ENCODE measurements around the gene FRK.

The FRK gene

GRCh38 chr6:115976321-115976870 is 84.3 kb downstream of the FRK start:
- CTCF ChIA-PET: interaction anchor here (0.6 kb wide), 1 partner anchor 18 kb away, joined by 5 read pairs; no protein-coding TSS in a partner anchor
- TF ChIP-seq, protein P1, sequence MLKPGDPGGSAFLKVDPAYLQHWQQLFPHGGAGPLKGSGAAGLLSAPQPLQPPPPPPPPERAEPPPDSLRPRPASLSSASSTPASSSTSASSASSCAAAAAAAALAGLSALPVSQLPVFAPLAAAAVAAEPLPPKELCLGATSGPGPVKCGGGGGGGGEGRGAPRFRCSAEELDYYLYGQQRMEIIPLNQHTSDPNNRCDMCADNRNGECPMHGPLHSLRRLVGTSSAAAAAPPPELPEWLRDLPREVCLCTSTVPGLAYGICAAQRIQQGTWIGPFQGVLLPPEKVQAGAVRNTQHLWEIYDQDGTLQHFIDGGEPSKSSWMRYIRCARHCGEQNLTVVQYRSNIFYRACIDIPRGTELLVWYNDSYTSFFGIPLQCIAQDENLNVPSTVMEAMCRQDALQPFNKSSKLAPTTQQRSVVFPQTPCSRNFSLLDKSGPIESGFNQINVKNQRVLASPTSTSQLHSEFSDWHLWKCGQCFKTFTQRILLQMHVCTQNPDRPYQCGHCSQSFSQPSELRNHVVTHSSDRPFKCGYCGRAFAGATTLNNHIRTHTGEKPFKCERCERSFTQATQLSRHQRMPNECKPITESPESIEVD (tag by site-specific recombination; IDR thresholded peaks at IDR 0.05): no peak
- TF ChIP-seq ZBTB17 (tag by site-specific recombination; IDR thresholded peaks at IDR 0.05): no peak
- no peak overlapping the region for H3K4me3 ChIP-seq (ENCODE audit: low read depth, low read length)
- H3K36me3 ChIP-seq (ENCODE audit: control insufficient read depth in 2 of 2, insufficient read depth in 1 of 2, low read length in 2 of 2): no peaks in the 10 kb centered on the region
- no peaks in the 10 kb centered on the region for H3K9me3 ChIP-seq (ENCODE audit: control insufficient read depth, insufficient read depth, low read depth, low read length)
- H3K27ac ChIP-seq (ENCODE audit: extremely low read depth, low read depth, low read length): no peak overlapping the region
- H3K4me1 ChIP-seq (ENCODE audit: control insufficient read depth, insufficient read depth, low read length): no peaks in the 10 kb centered on the region
- POLR2A ChIA-PET: no interaction called here

GRCh38 chr6:115972679-115973078 is 88.0 kb downstream of the FRK start:
- ChIA-PET CTCF (no interaction called here), POLR2A (no interaction called here)
- Histone ChIP-seq H3K9me3 (ENCODE audit: control insufficient read depth, insufficient read depth, low read depth, low read length) (no peaks in the 10 kb centered on the region), H3K4me3 (ENCODE audit: low read depth, low read length) (no peak overlapping the region), H3K36me3 (ENCODE audit: control insufficient read depth in 2 of 2, insufficient read depth in 1 of 2, low read length in 2 of 2) (no peaks in the 10 kb centered on the region), H3K4me1 (ENCODE audit: control insufficient read depth, insufficient read depth, low read length) (no peaks in the 10 kb centered on the region), H3K27ac (ENCODE audit: extremely low read depth, low read depth, low read length) (no peak overlapping the region)
- TF ChIP-seq, protein P2, sequence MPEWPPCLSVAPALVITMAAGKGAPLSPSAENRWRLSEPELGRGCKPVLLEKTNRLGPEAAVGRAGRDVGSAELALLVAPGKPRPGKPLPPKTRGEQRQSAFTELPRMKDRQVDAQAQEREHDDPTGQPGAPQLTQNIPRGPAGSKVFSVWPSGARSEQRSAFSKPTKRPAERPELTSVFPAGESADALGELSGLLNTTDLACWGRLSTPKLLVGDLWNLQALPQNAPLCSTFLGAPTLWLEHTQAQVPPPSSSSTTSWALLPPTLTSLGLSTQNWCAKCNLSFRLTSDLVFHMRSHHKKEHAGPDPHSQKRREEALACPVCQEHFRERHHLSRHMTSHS (tag by site-specific recombination; IDR thresholded peaks at IDR 0.05): no peak
- TF ChIP-seq ZNF48 (tag by site-specific recombination; IDR thresholded peaks at IDR 0.05) (no peak), ZNF394 (tag by site-specific recombination; IDR thresholded peaks at IDR 0.05; ENCODE audit: borderline replicate concordance) (no peak), ZNF221 (tag by site-specific recombination; IDR thresholded peaks at IDR 0.05; ENCODE audit: borderline replicate concordance) (no peak), ZNF580 (tag by site-specific recombination; IDR thresholded peaks at IDR 0.05) (no peak), GFI1B (tag by site-specific recombination; IDR thresholded peaks at IDR 0.05) (no peak), ZNF747 (tag by site-specific recombination; IDR thresholded peaks at IDR 0.05) (no peak), ELK4 (IDR thresholded peaks at IDR 0.05; ENCODE audit: borderline replicate concordance, low read depth, low read length) (no peak), ZNF175 (tag by site-specific recombination; IDR thresholded peaks at IDR 0.05) (no peak), ZNF354C (tag by site-specific recombination; IDR thresholded peaks at IDR 0.05; ENCODE audit: borderline replicate concordance, low read depth) (no peak), WT1 (tag by site-specific recombination; IDR thresholded peaks at IDR 0.05) (no peak), ZNF302 (tag by site-specific recombination; IDR thresholded peaks at IDR 0.05; ENCODE audit: low read depth) (no peak), ZFHX2 (tag by site-specific recombination; conservative IDR thresholded peaks at IDR 0.05) (no peak), ZNF132 (tag by site-specific recombination; IDR thresholded peaks at IDR 0.05; ENCODE audit: borderline replicate concordance) (no peak), ZNF623 (tag by site-specific recombination; IDR thresholded peaks at IDR 0.05) (no peak), ZNF18 (tag by site-specific recombination; IDR thresholded peaks at IDR 0.05) (no peak)
- TF ChIP-seq, protein P3, sequence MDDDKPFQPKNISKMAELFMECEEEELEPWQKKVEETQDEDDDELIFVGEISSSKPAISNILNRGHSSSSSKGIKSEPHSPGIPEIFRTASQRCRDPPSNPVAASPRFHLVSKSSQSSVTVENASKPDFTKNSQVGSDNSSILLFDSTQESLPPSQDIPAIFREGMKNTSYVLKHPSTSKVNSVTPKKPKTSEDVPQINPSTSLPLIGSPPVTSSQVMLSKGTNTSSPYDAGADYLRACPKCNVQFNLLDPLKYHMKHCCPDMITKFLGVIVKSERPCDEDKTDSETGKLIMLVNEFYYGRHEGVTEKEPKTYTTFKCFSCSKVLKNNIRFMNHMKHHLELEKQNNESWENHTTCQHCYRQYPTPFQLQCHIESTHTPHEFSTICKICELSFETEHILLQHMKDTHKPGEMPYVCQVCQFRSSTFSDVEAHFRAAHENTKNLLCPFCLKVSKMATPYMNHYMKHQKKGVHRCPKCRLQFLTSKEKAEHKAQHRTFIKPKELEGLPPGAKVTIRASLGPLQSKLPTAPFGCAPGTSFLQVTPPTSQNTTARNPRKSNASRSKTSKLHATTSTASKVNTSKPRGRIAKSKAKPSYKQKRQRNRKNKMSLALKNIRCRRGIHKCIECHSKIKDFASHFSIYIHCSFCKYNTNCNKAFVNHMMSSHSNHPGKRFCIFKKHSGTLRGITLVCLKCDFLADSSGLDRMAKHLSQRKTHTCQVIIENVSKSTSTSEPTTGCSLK (tag by site-specific recombination; IDR thresholded peaks at IDR 0.05): no peak
- TF ChIP-seq, protein P4, sequence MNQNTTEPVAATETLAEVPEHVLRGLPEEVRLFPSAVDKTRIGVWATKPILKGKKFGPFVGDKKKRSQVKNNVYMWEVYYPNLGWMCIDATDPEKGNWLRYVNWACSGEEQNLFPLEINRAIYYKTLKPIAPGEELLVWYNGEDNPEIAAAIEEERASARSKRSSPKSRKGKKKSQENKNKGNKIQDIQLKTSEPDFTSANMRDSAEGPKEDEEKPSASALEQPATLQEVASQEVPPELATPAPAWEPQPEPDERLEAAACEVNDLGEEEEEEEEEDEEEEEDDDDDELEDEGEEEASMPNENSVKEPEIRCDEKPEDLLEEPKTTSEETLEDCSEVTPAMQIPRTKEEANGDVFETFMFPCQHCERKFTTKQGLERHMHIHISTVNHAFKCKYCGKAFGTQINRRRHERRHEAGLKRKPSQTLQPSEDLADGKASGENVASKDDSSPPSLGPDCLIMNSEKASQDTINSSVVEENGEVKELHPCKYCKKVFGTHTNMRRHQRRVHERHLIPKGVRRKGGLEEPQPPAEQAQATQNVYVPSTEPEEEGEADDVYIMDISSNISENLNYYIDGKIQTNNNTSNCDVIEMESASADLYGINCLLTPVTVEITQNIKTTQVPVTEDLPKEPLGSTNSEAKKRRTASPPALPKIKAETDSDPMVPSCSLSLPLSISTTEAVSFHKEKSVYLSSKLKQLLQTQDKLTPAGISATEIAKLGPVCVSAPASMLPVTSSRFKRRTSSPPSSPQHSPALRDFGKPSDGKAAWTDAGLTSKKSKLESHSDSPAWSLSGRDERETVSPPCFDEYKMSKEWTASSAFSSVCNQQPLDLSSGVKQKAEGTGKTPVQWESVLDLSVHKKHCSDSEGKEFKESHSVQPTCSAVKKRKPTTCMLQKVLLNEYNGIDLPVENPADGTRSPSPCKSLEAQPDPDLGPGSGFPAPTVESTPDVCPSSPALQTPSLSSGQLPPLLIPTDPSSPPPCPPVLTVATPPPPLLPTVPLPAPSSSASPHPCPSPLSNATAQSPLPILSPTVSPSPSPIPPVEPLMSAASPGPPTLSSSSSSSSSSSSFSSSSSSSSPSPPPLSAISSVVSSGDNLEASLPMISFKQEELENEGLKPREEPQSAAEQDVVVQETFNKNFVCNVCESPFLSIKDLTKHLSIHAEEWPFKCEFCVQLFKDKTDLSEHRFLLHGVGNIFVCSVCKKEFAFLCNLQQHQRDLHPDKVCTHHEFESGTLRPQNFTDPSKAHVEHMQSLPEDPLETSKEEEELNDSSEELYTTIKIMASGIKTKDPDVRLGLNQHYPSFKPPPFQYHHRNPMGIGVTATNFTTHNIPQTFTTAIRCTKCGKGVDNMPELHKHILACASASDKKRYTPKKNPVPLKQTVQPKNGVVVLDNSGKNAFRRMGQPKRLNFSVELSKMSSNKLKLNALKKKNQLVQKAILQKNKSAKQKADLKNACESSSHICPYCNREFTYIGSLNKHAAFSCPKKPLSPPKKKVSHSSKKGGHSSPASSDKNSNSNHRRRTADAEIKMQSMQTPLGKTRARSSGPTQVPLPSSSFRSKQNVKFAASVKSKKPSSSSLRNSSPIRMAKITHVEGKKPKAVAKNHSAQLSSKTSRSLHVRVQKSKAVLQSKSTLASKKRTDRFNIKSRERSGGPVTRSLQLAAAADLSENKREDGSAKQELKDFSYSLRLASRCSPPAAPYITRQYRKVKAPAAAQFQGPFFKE (tag by site-specific recombination; IDR thresholded peaks at IDR 0.05; ENCODE audit: borderline replicate concordance): no peak

Data from HEK293 (cell line).